HK-2 (cell line): ENCODE results near the gene PLEKHM3.

ENCODE experiments used
- DNase-seq: peaks from one replicate; pipeline ENCODE4 v3.0.0-alpha.2; 2018; ENCODE audit not compliant: unreplicated experiment

The PLEKHM3 gene, protein sequence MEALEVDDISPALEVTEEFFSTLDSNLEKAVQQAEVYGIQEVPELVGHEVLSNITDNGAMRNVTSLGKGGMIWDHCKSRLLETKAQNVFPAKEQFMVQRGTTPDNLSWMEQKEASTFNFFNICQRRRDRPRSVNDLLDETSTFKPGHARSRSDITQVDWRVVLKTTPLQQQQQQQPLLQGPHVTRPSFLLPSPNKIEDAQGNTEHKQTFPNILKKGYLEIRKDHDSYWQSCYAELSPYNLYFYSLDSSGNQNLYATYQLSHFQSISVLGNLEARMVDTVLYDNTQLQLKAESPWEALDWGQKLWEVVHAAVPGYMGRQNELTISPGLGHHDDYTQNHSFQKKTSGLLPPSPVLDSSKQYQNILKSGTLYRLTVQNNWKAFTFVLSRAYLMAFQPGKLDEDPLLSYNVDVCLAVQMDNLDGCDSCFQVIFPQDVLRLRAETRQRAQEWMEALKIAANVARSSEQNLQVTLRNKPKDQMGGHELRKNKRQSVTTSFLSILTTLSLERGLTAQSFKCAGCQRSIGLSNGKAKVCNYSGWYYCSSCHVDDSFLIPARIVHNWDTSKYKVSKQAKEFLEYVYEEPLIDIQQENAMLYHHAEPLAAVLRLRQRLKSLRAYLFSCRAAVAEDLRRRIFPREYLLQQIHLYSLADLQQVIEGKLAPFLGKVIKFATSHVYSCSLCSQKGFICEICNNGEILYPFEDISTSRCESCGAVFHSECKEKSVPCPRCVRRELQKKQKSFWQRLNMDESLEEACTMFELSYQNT

DNA sequence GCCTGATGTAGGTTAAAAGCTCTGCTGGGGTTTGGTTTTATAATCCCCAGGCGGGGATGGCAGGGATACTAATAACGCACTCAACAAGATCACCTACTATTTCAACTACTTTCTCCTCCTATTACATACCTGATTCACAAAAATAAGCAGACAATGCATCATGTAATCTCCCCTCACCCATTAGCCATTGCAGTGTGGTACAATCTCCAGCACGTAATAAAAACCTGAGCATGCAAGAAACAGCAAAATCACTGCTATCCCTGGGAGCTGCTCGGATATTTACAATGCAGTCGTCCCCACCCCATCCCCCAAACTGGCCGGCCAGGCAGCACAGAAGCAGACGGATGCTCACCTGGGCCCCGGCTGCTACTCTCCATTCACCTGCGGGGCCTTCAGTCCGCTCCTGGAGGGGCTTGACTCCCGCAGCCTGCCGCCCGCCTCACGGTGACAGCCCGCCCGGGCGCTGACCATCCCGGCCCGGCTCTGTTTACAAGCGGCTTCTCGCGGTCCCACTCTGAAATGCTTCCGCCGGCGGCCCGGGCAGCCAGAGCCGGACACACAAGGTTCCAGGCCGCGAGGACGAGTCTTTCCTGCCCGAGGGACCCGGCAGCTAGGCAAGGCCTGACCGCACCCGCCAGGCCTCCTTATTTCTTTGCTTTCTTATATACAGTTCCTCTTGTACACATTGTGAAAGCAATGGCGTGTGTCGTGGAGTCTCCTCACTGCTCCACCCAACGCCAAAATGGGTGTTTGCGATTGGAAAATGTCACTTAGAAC lies at the start of gene PLEKHM3:
PLEKHM3 (minus strand) TSS at position 491 of the 777 bp plus-strand sequence. CDS start 23,888 bp downstream, outside the sequence.
- peak; percentile 89 for DNase-seq

DNA sequence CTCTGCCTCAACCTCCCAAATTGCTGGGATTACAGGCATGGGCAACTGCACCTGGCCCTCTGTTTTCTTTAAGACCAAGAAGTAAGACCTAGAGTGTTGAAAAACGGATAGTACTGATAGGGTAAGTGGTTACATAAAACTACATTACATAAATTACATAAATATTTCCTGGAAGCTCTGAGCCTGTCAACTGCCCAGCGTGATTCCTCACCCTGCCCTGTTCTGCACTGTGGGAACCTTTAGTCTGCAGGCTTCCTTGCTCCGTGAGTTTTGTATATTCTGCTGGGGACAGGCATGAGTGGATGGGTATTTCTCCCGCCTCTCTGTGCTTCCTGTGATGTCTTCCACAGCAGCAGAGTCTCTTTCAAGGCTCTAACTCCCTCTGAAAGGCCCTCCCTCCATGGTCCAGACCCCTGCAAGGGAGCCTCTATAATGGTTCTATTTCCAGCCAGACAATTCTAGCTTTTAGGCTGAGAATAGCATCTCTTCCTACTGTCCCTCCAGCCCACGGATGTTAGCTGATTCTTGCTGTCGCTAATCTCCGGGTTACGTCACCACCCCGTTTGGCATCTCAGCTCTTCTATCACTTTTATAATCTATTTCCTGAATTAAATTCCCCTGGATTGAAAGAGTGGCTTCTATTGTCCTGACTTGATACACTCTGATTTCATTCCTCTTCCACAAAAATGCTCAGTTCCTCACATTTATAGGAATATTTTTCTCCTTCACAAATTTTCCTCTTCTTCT lies 49.5 kb upstream of the PLEKHM3 start:
- no peak for DNase-seq

DNA sequence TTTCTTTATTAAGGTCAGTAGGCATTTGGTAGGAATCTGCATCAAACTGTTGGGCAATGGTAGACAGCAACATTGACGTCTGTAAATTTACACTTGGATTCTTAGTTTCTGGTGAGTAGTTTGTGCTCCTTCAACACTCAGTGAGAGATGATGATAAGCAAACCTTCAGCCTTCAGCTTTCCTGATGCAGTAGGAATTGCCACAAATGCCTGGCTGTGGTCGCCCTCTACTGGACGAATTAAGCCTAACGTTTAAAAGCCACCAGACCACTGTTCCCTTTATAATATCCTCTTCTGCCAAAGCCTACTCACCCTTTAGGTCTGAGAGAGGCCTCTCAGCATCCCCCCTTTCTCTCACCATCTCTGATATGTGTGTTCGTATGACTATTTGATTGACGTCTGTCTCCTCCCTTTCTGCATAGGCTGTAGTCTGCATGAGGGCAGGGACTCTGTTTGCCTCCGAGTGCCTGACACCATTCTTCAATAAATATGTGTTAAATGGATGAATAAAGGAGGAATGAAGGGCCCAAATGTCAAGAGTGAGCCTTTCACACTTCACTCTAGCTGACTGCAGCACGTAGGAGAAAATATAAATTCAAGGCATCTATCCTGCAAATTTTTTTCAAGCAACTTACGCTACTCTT lies 47.0 kb upstream of the PLEKHM3 start:
- DNase-seq: peak; percentile 55

DNA sequence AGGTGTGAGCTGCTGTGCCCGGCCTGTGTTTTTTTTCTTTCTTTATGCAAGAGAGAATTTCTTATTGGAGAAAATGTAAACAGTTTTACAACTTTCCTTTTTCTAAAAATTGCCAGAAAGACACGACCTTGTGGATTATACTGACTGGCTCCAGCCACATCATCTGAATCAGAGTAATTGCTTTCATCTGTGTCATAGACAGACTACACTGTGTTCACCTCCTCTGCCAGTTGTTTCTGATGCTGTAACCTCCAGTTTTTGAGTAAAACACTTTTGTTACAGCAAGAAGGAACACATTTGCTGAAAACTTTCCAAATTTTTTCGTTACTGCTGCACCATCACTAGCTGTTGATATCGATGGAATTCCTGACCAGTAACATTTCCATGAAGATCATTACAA lies 43.9 kb upstream of the PLEKHM3 start:
- DNase-seq: no peak

DNA sequence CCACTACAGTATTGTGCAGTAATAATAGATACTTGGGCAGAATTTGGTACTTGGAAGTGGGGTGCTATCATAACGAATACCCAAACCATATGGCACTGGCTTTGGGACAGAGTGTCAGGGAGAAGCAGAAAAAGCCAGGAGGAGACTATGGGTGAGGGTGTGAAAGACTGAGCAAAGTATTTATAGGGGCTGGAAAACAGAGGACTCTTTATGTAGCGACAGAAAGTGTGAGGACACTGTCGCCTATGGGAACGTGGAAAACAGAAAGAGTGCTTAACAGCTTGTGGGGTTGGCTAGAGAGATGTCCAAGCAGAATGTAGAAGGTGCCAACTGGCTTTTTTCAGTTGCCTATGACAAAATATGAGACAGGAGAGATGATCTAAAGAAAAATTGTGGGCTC lies 40.7 kb upstream of the PLEKHM3 start:
- DNase-seq: no peak

DNA sequence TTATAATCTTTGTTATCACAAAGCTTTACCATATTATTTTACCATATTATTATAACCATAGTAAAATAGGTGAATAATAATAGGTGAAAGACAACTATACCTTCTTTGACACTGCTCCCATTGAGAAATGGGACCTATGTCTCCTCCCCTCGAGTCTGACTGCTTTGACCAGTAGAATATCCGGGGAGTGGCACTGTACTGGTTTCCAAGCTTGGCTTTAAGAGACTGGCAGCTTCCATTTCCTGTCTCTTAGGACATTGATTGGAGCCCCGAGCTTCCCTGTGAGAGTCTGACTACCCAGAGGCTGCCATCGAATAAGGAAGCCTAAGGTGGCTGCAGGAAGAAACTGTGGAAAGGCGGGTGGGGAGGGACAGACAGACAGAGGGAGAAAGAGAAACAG lies 40.1 kb upstream of the PLEKHM3 start:
- no peak for DNase-seq

DNA sequence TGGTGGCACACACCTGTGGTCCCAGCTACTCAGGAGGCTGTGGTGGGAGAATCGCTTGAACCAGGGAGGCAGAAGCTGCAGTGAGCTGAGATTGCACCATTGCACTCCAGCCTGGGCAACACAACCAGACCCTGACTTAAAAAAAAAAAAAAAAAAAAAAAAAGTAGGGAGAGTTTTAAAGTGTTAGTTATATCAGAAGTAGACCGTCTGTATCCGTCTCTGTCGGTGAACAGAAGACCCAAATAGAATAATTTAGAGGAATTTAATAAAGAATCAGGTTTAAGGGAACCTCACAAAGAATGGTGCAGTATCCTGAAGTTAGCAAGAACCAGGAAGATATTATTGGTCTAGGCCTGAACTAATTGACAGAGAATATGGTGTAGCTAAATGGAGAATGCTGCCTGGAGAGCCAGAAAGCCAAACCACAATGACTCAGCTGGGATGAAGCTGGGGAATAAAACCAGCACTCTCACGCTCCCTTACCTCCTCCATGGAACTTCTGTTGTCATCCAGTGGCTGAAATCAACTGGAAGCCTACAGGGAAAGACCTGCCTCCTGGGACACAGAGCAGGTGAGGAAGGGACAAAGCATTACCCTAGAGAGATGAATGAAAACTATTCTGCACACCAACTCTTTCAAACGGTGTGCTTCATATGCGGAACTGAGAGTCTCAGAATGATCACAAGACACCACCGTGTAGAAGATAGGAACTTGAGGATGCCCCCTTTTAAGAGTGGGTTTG lies 39.1 kb upstream of the PLEKHM3 start:
- DNase-seq: peak; percentile 51

DNA sequence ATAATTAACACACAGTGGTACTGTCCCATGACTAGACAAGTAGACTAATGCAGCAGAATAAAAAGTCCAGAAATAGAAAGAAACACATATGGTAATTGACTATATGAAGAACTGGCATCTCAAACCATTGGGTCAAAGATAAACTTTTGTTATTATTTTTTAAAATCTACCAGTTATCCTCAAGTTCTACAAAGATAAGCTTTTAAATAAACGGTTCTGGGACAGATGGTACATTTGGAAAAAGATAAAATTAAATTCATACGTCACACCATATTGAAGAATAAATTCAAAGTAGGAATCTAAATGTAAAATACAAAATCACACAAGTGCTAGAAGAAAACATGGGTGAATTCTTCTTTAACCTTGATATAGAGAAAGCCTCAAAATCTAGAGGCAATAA lies 37.6 kb upstream of the PLEKHM3 start:
- DNase-seq: no peak

DNA sequence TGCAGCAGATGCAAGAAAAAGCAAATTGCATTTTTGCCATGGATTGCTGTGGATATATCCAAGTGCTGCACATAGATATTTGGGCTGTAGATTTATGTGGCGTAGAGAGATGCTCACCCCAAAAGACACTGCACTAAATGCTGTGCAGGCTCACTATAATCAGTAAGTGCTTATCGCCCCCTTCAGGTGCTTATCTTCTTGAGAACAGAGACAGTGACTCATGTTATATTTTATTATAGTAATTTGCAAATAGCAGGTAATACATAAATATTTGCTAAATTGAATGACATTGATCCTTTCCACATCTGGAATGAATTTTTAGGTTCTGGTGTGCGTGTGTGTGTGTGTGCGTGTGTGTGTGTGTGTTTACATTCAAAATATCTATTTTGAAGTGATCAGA lies 36.8 kb upstream of the PLEKHM3 start:
- DNase-seq: no peak

DNA sequence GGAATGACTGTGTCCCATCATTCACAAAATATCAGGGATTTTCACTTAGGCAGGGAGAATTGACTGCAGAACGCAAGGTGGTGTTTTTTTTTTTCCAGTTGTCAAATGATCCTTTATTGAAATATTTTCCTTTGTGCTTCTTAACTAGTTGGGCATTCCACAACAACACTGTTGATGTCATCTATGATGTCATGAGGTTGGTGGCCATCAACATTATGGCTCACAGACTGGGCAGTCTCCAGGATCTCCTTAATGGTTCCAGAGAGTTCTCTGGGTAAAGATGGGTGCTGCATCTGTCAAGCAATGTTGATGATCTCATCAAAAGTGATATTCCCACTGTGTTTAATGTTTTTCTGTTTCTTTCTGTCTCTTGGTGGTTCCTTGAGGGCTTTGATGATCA lies 31.8 kb upstream of the PLEKHM3 start:
- DNase-seq: no peak

DNA sequence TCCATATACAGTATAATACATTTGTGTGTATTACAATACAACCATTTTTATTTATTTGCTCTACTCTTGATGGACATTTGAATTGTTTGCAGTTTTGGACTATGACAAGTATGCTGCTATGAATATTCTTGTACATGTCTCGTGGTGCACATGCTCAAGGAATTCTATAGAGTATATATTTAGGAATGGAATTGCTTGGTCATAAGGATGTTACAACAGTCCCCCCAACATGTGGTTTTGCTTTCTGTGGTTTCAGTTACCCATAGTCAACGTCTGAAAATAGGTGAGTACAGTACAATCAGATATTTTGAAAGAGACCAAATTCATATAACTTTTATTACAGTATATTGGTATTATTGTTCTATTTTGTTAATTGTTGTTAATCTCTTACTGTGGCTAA lies 24.1 kb upstream of the PLEKHM3 start:
- DNase-seq: no peak

DNA sequence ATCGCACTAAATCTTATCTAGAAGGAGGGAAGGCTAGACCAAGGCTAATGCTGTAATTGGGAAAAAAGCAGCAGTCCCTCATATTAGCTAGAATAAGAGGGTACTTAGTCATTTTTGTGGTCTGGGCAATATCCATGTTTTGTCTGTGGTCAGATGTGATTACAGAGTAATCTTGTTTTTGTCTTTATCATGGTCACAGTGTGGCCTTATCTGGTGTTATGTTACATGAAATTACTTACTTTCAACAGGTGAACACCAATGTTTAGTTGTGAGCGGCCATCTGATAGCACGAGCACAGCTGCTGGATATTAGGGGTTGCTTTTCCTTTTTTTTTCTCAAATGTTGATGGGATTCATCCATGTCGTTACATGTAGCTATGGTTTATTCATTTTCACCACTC lies 23.7 kb upstream of the PLEKHM3 start:
- no peak for DNase-seq

DNA sequence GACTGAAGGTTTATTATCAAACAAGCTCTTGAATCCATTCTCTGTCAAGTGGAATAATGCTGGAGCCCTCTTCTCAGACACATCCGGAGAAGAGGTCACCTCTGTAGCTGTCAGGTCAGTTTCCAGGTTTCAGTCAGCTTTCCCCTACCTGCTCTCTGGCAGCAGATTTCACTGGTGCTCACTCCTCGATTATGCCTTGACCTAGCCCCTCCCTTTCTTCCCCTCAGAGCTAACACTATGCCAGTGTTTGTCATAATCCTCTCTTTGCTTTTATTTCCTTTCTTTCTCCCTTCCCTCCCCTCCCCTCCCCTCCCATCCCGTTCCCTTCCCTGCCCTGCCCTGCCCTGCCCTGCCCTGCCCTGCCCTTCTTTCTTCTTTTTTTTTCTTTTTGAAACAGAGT lies 22.5 kb upstream of the PLEKHM3 start:
- no peak for DNase-seq

DNA sequence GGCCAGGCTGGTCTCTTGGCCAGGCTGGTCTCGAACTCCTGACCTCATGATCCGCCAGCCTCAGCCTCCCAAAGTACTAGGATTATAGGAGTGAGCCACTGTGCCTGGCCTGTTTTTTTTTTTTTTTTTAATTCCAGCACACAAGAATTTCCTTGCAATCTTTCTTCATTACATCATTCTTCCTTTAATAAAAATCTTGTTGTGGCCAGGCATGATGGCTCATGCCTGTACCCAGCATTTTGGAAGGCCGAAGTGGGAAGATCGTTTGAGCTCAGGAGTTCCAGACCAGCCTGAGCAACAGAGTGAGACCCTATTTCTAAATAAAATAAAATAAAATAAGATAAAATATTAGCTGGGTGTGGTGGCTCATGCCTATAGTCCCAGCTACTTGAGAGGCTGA lies 21.4 kb upstream of the PLEKHM3 start:
- DNase-seq: no peak

DNA sequence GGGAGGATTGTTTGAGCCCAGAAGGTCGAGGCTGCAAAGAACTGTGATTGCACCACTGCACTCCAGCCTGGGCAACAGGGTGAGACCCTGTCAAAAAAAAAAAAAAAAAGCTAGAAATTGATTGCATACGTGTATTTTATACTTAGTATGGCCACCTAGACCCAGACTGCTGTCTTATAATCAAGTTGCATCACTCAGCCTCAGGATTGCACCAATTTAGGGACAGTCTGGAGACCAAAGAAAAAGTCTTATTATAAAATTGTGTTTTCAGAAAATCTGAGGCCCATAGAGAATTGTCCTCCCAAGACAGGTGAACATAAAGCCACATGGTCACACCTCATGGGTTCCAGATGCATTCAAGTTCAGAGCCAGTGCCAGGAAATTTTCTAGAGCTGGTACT lies 17.1 kb upstream of the PLEKHM3 start:
- DNase-seq: no peak

DNA sequence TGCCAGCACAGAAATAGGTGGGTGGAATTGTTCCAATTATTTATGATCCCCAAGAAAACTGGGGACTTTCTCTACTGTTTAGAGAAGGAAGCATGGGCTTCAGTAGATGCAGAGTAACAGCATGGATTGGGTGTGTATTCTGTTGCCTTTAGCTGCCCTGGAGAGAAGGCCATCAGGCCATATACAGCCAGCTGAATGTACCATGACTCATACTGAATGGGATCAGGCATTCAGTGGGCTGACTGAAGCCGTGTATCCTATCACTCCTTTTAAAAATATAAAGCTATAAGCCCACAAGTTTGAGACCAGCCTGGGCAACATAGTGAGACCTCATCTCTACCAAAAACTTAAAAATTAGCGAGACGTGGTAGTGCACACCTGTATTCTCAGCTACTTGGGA lies 16.7 kb upstream of the PLEKHM3 start:
- DNase-seq: no peak

DNA sequence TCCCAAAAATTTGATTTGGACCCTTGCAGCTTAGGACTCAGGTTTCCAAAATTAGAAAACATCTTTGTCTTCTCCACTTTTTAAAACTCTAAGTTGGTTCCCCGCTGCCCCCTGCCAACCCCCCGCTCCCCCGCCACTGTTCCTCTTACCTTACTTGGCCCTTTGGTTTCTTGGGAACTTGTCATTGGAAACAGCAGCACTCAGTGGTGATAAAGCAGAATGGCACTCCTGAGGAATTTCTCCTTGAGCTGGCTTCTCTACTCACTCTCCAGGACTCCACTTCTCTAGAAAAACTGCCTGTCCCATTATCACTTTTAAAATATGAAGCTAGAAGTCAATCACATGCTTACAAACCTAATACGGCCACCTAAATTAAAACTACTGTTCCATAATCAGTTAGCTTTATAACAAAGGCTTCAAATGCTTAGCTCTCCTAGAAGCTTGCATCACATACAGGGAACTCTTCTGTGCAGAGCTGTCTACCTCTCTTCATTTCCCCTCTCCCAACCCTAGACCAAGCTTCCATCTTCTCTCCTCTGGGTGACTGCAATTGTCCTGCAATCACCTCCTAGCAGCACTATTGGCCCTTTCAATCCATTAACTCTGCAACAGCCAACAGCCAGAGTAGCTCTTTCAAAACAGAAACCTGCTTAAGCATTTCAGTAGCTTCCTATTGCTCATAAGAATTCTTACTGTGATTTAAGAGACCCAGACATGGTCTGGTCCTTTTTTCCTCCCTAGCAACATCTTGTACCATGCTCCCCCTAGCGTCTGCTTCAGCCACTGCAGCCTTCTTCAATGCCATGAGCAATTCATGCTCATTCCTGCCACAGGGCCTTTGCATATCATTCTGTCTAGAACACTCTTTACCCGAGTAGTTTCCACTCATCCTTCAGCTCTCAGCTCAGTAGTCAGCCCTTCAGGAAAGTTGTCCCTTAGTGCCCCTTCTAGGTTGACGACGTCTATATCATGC lies 15.2 kb upstream of the PLEKHM3 start:
- peak; percentile 69 for DNase-seq

DNA sequence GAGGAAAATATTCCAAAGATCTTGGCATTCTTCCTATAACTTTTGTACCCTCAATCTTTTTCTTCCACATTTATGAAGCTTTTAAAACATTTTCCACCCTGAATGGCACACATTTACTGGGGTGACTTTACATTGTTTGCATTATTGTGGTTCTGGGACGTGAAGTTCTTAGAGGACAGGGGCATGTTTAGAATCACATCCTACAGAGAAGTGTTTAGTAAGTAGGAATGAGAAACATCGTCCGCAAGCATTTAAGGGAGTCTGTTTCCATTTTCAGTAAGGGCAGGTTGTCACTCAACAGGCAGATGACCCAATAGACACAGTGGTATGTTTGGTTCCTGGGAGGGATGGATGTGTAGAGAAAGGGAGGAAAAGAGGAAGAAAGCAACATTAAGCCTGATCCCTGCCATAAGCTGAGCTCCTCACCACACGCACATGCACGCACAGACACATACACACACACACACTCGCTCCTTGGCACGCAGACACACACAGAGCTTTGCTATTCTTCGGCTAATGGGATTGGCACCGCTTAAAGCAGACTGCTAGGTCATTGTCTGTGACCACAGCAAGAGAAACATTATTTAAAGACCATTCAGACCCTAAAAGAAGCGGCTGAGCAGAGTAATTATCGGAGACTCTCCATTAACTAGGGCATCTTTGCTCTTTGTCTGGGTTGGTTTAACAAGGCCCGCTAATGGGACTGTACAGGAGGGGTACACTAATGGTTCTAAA lies 14.2 kb upstream of the PLEKHM3 start:
- DNase-seq: no peak
